COLO668 (cell line): ENCODE data around the gene ABCD4.

ENCODE experiments used
- DNase-seq: peaks from one replicate; lab custom pipeline; 2025; ENCODE audit not compliant: unreplicated experiment; lab: John Stamatoyannopoulos, UW

The ABCD4 gene

GRCh38 chr14:74260525-74261233, 42.1 kb downstream of the ABCD4 start:
- DNase-seq: no peak

- DNase-seq: no peak
Measured at GRCh38 chr14:74259513-74259912, 43.2 kb downstream of the ABCD4 start.

GRCh38 chr14:74258764-74259035, 44.0 kb downstream of the ABCD4 start:
- no peak for DNase-seq

- DNase-seq: peak; percentile 48
Measured at GRCh38 chr14:74257941-74258763, 44.6 kb downstream of the ABCD4 start.

GRCh38 chr14:74257078-74257940, 45.4 kb downstream of the ABCD4 start:
- peak; percentile 67 for DNase-seq

GRCh38 chr14:74255281-74255680, 47.5 kb downstream of the ABCD4 start:
- no peak for DNase-seq

- DNase-seq: no peak
Measured at GRCh38 chr14:74249433-74250375, 53.0 kb downstream of the ABCD4 start.

GRCh38 chr14:74248017-74248416, 54.7 kb downstream of the ABCD4 start:
- no peak for DNase-seq

GRCh38 chr14:74246542-74246941, 56.2 kb downstream of the ABCD4 start:
- no peak for DNase-seq

GRCh38 chr14:74245292-74245691, 57.4 kb downstream of the ABCD4 start:
- no peak for DNase-seq

- DNase-seq: no peak
Measured at GRCh38 chr14:74244115-74244514, 58.6 kb downstream of the ABCD4 start.

- DNase-seq: no peak
Measured at GRCh38 chr14:74243051-74243450, 59.7 kb downstream of the ABCD4 start.

- DNase-seq: no peak
Measured at GRCh38 chr14:74242780-74243042, 60.0 kb downstream of the ABCD4 start.

- DNase-seq: no peak
Measured at GRCh38 chr14:74242021-74242779, 60.5 kb downstream of the ABCD4 start.

- no peak for DNase-seq
Measured at GRCh38 chr14:74241652-74242017, 61.1 kb downstream of the ABCD4 start.

GRCh38 chr14:74240794-74241651, 61.7 kb downstream of the ABCD4 start:
- DNase-seq: no peak

- DNase-seq: no peak
Measured at GRCh38 chr14:74239848-74240793, 62.6 kb downstream of the ABCD4 start.
